Mucosa of rectum (tissue), 2 donors: Measurements from ENCODE around the gene GPD2.

ENCODE experiments used
- H3K27ac ChIP-seq, 2 donors: one replicate each; pipeline ENCODE4 v1.7.0; 2013; ENCODE audit warnings: inconsistent platforms in 2 of 2, low read depth in 2 of 2, low read length in 2 of 2
- H3K27me3 ChIP-seq, 2 donors: one replicate each; pipeline ENCODE4 v1.7.0; 2013; ENCODE audit warnings: low read length in 2 of 2; ENCODE audit not compliant: control insufficient read depth in 2 of 2, insufficient read depth in 2 of 2
- H3K36me3 ChIP-seq, 2 donors: one replicate each; pipeline ENCODE4 v1.7.0; 2013; ENCODE audit warnings: low read length in 2 of 2; ENCODE audit not compliant: control insufficient read depth in 2 of 2, insufficient read depth in 2 of 2
- H3K4me1 ChIP-seq, 2 donors: one replicate each; pipeline ENCODE4 v1.7.0; 2013; ENCODE audit warnings: low read length in 2 of 2, mild to moderate bottlenecking in 1 of 2; ENCODE audit not compliant: control insufficient read depth in 2 of 2, insufficient read depth in 2 of 2
- H3K4me3 ChIP-seq, 2 donors: one replicate each; pipeline ENCODE4 v1.7.0; 2013; ENCODE audit warnings: low read length in 2 of 2
- H3K9ac ChIP-seq, 2 donors: one replicate each; pipeline ENCODE4 v1.7.0; 2013; ENCODE audit warnings: low read length in 2 of 2, low read depth in 1 of 2, mild to moderate bottlenecking in 1 of 2
- H3K9me3 ChIP-seq, 2 donors: one replicate each; pipeline ENCODE4 v1.7.0; 2013; ENCODE audit warnings: low read length in 2 of 2; ENCODE audit not compliant: control insufficient read depth in 2 of 2
- donor health status: healthy.
- donor health status: Normal muscosa, but diverticular disease.

GPD2 gene

DNA sequence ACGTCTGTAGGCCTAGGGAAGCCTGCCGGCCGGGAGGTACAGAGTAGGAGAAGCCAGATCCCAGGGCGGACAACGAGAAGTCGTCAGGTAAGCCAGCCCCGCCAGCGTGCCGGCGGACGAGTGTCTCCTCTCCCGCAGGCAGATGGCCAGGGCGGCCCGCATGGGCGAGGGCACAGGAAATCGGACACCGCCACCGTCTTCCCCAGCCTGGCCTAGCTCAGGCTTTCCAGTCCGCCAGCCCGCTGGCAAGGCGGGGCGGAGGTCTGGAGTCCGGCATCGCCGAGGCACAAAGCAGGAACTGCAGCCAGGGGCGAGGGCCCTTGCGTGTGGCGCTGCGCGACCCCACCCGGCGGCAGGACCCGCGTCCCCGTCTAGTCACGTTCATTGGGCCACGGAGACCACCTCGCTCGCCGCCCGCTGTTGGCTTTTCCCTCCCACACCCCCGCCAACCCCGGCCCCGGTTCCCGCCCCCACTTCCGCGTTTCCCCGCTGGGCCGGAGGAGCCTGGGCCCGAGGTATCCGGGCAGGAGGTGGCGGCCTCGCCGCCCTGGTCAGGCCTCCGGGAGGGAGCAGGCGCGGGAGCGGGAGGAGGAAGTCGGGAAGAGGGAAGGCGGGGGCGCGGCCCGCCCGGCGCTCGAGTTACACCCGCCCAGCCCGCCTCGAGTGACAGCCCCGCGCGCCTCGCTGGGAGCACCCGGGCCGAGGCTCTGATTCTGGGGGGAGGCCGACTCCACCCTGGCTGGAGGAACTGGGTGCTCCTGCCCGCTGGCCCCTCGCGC is at the start of gene GPD2:
Gene GPD2, plus strand, starts transcription at position 662 of the 779 bp plus-strand sequence. CDS start 39,727 bp downstream, outside the sequence.
- H3K4me1 ChIP-seq, result peaks cover 10 to 23% of the 10 kb centered on the region in 2 donors
- H3K36me3 ChIP-seq, result no peaks in the 10 kb centered on the region
- H3K27ac ChIP-seq, result peak within 1 kb of the TSS; percentile 94 to 98
- peak within 1 kb of the TSS; percentile 91 to 95 for H3K9ac ChIP-seq
- H3K27me3 ChIP-seq, result no peaks in the 10 kb centered on the region
- no peaks in the 10 kb centered on the region for H3K9me3 ChIP-seq
- peak within 1 kb of the TSS; percentile 76 to 91 for H3K4me3 ChIP-seq

DNA sequence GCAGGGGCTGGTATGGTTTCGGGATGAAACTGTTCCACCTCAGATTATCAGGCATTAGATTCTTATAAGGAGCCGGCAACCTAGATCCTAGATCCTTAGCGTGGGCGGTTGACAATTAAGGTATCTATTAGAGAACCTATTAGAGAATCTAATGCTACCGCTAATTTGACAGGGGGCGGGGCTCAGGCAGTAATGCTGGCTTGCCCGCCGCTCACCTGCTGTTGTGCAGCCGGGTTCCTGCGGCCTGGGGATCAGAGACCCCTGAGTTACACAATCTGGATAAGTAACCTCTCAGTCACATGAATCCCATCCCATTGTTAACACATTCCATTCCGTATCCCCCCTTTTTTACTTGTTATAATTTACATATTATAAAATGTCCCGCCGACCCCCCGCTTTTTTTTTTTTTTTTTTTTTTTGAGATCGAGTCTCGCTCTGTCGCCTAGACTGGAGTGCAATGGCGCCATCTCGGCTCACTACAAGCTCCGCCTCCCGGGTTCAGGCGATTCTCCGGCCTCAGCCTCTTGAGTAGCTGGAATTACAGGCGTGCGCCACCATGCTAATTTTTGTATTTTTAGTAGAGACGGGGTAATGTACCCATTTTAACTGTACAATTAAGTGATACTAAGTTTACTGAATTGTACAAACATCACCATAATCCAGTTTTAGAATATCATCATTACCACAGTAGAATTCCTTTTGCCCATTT is 42.0 kb upstream of the GPD2 start:
- H3K4me3 ChIP-seq, result no peak overlapping the region
- H3K9me3 ChIP-seq, result no peaks in the 10 kb centered on the region
- no peak overlapping the region for H3K27ac ChIP-seq
- no peak overlapping the region for H3K9ac ChIP-seq
- H3K36me3 ChIP-seq, result no peaks in the 10 kb centered on the region
- H3K27me3 ChIP-seq, result no peaks in the 10 kb centered on the region
- H3K4me1 ChIP-seq, result no peaks in the 10 kb centered on the region

DNA sequence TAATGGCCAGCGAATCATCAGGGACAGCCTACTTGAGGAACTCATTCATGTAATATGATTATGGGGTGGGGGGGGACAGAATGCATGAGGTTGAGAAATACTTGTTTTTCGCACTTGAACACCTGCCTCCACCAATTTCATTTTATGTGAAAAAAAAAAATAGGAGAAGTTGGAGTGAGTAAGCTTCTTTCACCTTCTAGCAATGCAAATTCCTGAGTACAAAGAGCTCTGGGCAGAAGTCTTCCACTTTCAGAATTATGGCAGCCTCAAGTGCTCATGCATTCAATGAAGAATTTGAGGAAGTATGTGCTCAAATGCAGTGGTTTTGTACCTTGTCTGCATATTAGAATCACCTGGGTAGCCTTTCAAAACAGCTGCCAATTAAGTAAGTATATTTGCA is 40.1 kb upstream of the GPD2 start:
- no peaks in the 10 kb centered on the region for H3K27me3 ChIP-seq
- no peaks in the 10 kb centered on the region for H3K36me3 ChIP-seq
- no peak overlapping the region for H3K4me3 ChIP-seq
- no peak overlapping the region for H3K9ac ChIP-seq
- no peaks in the 10 kb centered on the region for H3K9me3 ChIP-seq
- no peak overlapping the region for H3K27ac ChIP-seq
- H3K4me1 ChIP-seq, result peaks cover 4 to 7% of the 10 kb centered on the region in 2 donors

DNA sequence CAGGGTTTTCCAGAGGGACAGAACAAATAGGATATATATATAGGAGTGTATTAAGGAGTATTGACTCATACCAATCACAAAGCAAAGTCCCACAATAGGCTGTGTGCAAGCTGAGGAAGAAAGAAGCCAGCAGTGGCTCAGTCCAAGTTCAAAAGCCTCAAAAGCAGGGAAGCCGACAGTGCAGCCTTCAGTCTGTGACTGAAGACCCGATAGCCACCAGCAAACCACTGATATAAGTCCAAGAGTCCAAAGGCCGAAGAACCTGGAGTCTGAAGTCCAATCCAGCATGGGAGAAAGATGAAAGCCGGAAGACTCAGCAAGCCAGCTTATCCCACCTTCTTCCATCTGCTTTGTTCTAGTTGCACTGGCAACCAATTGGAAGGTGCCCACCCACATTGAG is 39.0 kb upstream of the GPD2 start:
- no peaks in the 10 kb centered on the region for H3K9me3 ChIP-seq
- H3K4me1 ChIP-seq, result peaks cover 4 to 16% of the 10 kb centered on the region in 2 donors
- no peaks in the 10 kb centered on the region for H3K27me3 ChIP-seq
- no peak overlapping the region for H3K27ac ChIP-seq
- no peak overlapping the region for H3K4me3 ChIP-seq
- no peaks in the 10 kb centered on the region for H3K36me3 ChIP-seq
- H3K9ac ChIP-seq, result no peak overlapping the region

DNA sequence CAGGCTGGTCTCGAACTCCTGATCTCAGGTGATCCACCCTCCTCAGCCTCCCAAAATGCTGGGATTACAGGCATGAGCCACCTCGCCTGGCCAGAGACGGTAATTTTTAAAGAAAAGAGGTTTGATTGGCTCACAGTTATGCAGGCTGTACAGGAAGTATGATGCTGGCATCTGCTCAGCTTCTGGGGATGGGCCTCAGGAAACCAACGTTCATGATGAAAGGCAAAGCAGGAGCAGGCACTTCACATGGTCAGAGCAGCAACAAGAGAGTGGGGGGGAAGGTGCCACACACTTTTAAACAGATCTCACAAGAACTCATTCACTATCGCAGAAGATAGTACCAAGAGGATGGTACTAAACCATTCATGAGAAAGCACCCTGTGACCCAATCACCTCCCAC is 38.0 kb upstream of the GPD2 start:
- no peak overlapping the region for H3K9ac ChIP-seq
- H3K27ac ChIP-seq, result no peak overlapping the region
- no peaks in the 10 kb centered on the region for H3K27me3 ChIP-seq
- H3K9me3 ChIP-seq, result no peaks in the 10 kb centered on the region
- no peak overlapping the region for H3K4me3 ChIP-seq
- H3K4me1 ChIP-seq, result peaks cover 4 to 16% of the 10 kb centered on the region in 2 donors
- no peaks in the 10 kb centered on the region for H3K36me3 ChIP-seq

DNA sequence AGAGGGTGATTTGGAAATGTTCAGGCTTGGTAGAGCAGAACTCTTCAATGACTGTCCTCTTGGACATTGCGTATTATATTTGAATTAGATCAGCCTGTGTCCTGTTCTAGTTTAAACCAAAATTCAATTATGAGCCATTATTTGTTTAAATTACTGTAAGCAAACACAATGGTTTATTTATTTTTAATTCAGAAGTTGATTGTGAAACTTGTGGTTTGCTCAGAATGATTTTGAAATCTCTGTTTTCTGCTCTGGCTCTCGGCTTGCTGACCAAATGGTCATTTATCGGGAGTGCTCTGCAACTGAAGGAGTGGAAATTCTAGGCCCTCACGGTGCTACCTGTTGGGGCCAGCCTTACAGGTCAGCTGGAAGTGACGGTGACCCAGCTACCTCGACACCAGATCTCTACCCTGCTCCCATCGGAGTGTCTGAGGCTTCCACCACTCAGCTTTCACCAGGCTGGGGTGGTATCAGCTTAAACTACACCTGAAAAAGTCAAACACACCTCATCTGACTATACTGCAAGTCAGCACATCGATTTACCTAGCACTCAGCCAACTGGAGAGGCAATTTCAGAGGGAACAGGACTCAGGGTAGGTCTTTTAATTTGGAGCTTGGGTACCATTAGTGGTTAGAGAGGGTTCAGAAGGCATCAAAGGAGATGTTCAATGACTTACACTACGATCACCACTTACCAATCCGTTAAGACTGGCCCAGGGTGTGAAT is 36.8 kb upstream of the GPD2 start:
- Histone ChIP-seq H3K4me1 (peaks cover 4 to 16% of the 10 kb centered on the region in 2 donors), H3K36me3 (no peaks in the 10 kb centered on the region), H3K4me3 (peak overlapping the region; percentile 76 to 85), H3K27me3 (no peaks in the 10 kb centered on the region), H3K9me3 (no peaks in the 10 kb centered on the region), H3K9ac (peak overlapping the region; percentile 64 to 82), H3K27ac (peak overlapping the region; percentile 86 to 87)

DNA sequence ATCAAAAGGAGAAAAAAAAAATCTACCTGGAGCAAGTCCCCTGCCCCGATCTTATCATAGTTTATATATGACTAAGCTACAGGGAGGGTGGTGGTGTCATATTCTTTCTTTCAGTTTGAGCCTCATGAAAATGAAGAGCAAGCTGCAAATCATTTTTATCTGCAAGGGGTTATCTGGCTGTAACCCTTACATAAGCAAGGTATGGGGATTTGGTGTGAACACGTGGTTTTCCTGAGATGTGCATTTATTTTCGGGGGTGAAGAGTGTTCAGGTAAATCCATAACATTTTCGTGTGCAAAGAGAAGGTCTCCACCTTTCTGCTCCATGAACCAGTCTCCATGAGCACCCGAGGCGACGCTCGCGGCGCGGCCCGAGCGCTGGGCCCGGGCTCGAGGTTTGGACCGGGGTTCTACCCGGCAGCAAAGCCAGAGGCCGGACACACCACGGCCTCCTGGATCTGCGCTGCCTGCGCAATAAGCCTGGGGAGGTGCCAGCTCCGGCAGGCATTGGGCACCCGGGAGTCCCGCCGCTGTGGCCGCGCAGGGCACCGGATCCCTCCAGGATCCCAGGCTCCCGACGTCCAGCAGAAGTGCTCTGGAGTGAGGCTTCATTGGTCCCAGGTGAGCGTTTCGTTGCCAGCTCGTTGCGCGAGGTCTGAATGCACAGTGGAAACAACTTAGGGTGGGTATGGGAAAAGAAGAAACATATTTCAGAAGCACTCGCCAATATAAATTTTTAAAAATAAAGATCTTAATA is 36.1 kb upstream of the GPD2 start:
- peak overlapping the region; percentile 86 to 87 for H3K27ac ChIP-seq
- H3K9ac ChIP-seq, result peak overlapping the region; percentile 64 to 82
- H3K4me3 ChIP-seq, result peak overlapping the region; percentile 76 to 85
- H3K4me1 ChIP-seq, result peaks cover 4 to 16% of the 10 kb centered on the region in 2 donors
- no peaks in the 10 kb centered on the region for H3K27me3 ChIP-seq
- H3K9me3 ChIP-seq, result no peaks in the 10 kb centered on the region
- H3K36me3 ChIP-seq, result no peaks in the 10 kb centered on the region

DNA sequence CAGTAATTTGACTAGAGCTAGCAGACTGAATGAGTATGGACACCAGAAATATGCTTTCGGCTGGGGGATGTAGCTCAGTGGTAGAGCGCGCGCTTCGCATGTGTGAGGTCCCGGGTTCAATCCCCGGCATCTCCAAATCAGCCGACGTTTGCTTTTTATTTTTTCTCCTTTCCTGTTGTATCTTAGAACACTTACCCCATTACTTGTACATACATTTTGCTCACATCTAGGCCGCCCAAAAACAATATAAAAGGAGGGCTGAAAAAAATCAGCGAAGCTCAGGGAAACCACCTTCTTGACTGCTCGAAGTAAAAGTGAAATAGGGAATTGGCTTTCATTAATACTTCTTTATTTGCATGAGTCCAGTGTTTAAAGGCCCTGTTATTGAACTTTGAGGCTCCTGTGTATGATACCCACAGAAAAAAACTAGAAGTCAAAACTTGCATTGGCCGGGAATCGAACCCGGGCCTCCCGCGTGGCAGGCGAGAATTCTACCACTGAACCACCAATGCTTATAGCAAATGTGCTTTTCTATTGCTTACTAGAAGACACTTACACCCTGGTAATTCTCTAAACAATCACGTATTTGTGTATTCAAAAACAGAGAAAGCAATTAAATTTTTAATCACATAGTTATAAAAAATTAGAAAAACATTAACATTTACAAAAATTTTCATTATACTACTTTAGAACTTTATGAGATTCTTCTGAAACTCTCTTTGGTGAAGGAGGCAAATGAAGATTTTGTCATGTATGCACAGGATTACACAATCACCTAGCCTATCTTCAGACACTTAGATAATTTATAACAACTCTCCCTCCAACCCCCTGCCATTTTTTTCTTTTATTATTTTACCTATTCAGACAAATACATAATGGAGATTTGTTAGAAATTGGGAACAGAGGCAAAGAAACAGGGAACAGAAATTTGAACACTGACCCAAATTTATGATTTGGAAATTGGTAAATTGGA is 35.2 kb upstream of the GPD2 start:
- Histone ChIP-seq H3K9ac (peak overlapping the region; percentile 64 to 82), H3K36me3 (no peaks in the 10 kb centered on the region), H3K27me3 (no peaks in the 10 kb centered on the region), H3K27ac (peak overlapping the region; percentile 86 to 87), H3K4me3 (peak overlapping the region; percentile 76 to 85), H3K9me3 (no peaks in the 10 kb centered on the region), H3K4me1 (peaks cover 4 to 16% of the 10 kb centered on the region in 2 donors)

DNA sequence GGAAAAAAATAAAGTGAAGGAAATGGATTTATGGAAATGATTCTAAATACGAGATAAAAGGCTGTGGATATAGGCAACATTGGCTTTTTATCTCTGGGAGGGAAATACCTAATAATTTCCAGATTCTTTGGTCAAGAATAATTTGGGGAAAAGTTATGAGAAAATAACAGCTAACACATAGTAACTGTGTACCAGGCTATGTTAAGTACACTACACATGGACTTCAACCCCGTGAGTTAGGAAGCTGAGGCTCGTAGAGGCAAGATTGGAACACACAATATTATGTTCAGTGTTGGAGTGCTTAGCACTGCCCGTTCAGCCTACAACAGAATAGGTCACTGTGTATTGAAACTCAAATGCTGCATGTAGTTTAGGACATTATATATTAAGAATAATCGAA is 34.3 kb upstream of the GPD2 start:
- Histone ChIP-seq H3K27me3 (no peaks in the 10 kb centered on the region), H3K4me3 (peak overlapping the region in 1 of 2 donors; percentile 85), H3K27ac (no peak overlapping the region), H3K9me3 (no peaks in the 10 kb centered on the region), H3K36me3 (no peaks in the 10 kb centered on the region), H3K4me1 (peaks cover 4 to 16% of the 10 kb centered on the region in 2 donors), H3K9ac (no peak overlapping the region)
